Glomerular endothelial cell (primary cell): ENCODE measurements around the gene GRIK4. TPM values are rescaled to one million over a fixed set of nuclear protein-coding genes. Genes with fewer than 3 reads are reported as not detected.

Source experiments
- DNase-seq: peaks from one replicate; pipeline ENCODE4 v3.0.0-alpha.2; 2011; ENCODE audit warnings: low read depth, low spot score; ENCODE audit errors: extremely low read depth
- total RNA-seq: library from RNA; depleted of rRNA; stranded (reverse); fragments of >200 nt; gene quantifications from 2 replicates; pipeline ENCODE4 v1.2.3, GENCODE V29; 2015

The GRIK4 gene
- total RNA-seq, 1 donor from 2014 or later, result 0.06 TPM

DNA sequence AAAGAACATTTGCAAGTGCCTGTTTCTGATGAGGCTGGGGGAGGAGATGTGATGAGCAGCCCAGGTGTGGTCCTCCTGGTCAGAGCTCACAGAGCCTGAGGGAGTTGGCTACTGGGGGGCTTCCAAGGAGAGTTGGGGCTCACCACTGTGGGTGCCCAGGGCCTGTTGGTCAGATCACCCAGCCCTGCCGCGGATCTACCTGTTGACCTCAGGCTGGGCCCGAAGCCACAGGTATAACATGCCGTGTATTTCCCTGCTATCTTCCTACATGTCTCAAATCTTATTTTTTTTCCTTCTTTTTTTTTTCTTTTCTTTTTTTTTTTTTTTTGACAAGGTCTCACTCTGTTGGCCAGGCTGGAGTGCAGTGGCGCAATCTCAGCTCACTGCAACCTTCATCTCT, 312.7 kb downstream of the GRIK4 start:
- DNase-seq, result no peak

- DNase-seq, result no peak
Measured at GRCh38 chr11:120827198-120827597, 315.6 kb downstream of the GRIK4 start.

GRCh38 chr11:120827820-120828219, 316.3 kb downstream of the GRIK4 start:
- DNase-seq, result no peak

DNA sequence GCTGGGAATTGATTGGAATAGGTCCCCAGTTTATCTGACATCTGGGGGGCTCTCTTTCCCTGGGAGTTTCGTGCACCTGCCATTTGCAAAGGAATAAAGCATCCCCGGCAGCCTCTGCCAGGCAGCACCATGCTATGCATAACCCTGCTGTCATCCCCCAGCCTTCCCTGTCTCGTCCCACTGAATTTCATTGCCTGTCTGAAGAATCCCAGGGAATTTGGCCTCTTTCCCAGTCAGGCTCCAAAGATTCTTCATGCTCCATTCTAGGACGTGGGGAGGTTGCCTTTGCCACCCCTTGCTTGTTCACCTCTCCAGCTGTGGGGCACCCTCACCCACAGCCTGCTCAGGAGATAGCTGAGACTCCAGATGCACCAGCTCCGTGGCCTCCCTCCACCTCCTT, 317.3 kb downstream of the GRIK4 start:
- no peak for DNase-seq

- no peak for DNase-seq
Measured at GRCh38 chr11:120830085-120830620, 318.6 kb downstream of the GRIK4 start.

DNA sequence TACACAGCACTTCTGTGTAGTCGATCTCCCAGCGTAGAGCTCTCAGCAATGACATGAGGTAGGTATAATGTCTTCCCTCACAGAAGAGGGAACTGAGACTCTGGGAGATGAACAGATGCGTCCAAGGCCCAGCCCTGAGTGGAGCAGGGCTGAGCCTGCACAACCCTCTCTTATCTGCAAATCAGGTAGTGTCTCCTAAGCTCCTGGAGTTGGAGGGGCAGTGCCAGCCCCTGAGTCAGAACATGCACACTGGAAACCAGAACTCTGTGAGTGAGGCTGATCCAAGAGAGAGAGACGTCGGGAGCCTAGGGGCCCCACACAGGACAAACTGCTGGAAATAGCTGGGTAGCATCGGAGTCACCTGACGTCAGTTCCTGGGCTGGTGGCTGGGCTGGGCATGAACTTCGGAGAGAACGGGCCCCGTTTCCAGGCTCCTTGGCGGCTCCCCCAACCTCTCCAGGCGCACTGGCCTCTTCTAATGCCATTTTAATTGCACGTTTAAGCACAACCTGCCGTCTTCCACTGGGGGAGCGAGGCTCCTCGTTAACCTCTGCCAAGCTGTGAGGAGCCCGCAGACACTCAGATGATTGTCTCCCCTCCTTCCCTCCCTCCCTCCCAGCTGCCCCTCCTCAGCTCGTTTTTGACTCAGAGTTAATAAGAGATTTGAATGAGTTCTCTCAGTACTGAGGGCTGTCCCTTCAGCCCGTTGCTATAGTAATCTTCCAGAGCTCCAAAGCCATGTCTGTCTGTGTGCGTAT, 321.1 kb downstream of the GRIK4 start:
- no peak for DNase-seq

GRCh38 chr11:120834686-120835210, 323.2 kb downstream of the GRIK4 start:
- DNase-seq, result no peak

- no peak for DNase-seq
Measured at GRCh38 chr11:120835601-120836228, 324.2 kb downstream of the GRIK4 start.

- DNase-seq, result no peak
Measured at GRCh38 chr11:120837696-120838095, 326.1 kb downstream of the GRIK4 start.

GRCh38 chr11:120839201-120839600, 327.7 kb downstream of the GRIK4 start:
- no peak for DNase-seq

DNA sequence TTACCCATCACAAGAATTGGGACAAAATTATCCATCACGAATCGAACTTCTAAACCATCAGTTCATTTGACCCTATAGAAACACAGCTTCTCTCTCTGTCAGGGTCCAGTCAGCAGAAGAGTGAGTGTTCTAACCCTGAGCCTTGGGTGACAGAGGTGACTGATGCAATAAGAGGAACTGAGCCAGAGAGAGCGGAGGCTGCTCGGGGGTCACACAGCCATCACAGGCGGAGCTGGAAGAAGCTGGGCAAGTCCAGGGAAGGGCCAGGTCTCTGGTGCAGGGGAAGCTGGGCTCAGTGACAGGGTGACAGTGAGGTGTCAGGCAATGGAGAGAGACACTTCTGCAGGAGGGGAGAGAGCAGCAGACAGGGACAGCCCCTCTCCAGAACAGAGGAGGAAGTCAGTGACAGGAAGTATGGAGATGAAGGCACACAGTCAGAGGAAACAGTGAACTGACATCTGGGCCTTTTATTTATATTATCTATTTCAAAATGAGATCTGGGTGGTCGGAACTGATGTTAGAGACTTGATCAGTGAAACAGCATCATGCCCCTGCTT, 328.4 kb downstream of the GRIK4 start:
- no peak for DNase-seq

- DNase-seq, result no peak
Measured at GRCh38 chr11:120840661-120841060, 329.1 kb downstream of the GRIK4 start.

DNA sequence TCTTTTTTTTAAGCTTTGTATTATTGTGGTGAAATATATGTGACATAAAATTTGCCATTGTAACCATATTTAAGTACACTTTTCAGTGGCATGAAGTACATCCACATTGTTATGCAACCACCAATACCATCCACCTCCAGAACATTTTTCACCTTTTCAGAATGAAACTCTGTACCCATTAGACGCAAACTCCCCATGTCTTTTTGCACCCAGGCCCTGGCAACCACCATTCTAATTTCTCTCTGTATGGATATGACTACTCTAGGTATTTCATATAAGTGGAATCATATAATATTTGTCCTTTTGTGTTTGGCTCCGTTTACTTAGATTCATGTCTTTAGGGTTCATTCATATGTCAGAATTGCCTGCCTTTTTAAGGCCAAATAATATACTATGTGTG, 329.5 kb downstream of the GRIK4 start:
- DNase-seq, result no peak

DNA sequence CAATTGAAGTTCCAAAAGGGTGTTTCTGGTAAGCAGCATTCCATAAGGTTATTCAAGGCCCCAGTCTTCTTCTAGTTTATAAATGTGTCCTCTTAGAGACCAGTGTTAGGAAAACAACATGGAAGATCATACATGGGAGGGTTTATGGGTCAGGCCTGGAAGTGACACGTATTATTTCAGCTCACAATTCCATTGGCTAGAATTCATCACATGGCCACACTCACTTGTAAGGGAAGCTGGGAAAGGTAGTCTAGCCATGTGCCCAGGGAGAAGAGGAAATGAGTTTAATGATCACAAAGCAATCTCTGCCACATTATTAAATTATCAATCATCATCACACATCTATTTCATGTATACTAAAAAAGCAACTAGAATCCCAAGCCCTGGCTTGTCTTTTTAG, 330.6 kb downstream of the GRIK4 start:
- DNase-seq, result no peak

- no peak for DNase-seq
Measured at GRCh38 chr11:120853435-120853834, 341.9 kb downstream of the GRIK4 start.

- no peak for DNase-seq
Measured at GRCh38 chr11:120854988-120855387, 343.4 kb downstream of the GRIK4 start.

GRCh38 chr11:120857508-120857907, 346.0 kb downstream of the GRIK4 start:
- DNase-seq, result no peak

DNA sequence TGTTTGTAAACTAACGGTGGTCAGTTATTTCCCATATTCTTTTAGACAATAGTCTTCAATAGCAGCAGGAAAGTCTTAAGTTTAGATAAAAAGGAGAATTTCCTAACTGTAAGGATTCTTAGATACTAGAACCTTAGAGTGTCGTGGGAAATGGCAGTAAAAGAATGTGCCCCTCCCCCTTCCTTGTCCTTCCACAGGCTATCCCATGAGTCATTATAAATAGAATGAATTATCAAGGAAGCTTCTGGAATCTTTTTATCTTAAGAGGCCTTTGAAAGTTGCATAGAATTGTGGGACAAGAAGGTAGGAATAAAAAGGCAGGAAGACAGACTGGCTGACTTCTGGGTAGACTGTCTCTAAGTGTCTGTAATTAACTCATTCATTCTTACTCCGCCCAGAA, 347.2 kb downstream of the GRIK4 start:
- DNase-seq, result no peak

- no peak for DNase-seq
Measured at GRCh38 chr11:120859552-120860295, 348.2 kb downstream of the GRIK4 start.

- no peak for DNase-seq
Measured at GRCh38 chr11:120863359-120863758, 351.8 kb downstream of the GRIK4 start.

DNA sequence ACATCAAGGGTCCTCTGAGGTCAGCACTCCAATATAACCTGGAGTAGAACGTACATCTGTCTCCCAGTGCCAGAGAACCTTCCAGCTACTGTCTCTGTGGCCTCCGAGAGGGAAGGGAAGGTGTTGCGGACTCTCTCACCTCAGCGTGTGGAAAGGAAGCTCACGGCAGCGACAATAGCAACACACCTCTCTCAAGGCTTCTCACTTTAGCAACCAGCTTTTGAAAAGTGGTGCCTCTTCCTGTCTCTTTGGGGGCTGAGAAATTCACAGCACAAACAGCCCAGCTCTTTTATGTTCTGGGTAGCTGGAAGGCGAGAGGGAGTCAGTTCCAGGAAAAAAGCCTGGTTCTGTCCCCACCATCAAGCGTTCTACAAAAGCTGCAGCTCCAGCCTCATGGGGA, 355.5 kb downstream of the GRIK4 start:
- DNase-seq, result no peak
